Activated CD4-positive, alpha-beta T cell treated with anti-CD3 and anti-CD28 coated beads, Interleukin-2, amount 50 U/mL, for 1 hour (primary cell): ENCODE results near the gene KRTAP5-6.
"Not testable (repeated sequence)": the region's sequence is repeated elsewhere in the genome, so short reads cannot be mapped to it uniquely, and the experiment has no call there.

Source experiments
- DNase-seq: peaks from one replicate; pipeline ENCODE4 v3.0.0-alpha.2; 2020

KRTAP5-6 gene

GRCh38 chr11:1684886-1685874, 11.8 kb upstream of the KRTAP5-6 start:
- not testable (repeated sequence) for DNase-seq

GRCh38 chr11:1686220-1686619, 10.8 kb upstream of the KRTAP5-6 start:
- DNase-seq: not testable (repeated sequence)

- not testable (repeated sequence) for DNase-seq
Observed at GRCh38 chr11:1688336-1688947, 8.6 kb upstream of the KRTAP5-6 start.

- not testable (repeated sequence) for DNase-seq
Observed at GRCh38 chr11:1689250-1690166, 7.5 kb upstream of the KRTAP5-6 start.

- DNase-seq: no peak
Observed at GRCh38 chr11:1690167-1691025, 6.6 kb upstream of the KRTAP5-6 start.

GRCh38 chr11:1691026-1691877, 5.7 kb upstream of the KRTAP5-6 start:
- DNase-seq: no peak

GRCh38 chr11:1691878-1692707, 4.9 kb upstream of the KRTAP5-6 start:
- DNase-seq: no peak

- no peak for DNase-seq
Observed at GRCh38 chr11:1692708-1693326, 4.2 kb upstream of the KRTAP5-6 start.

GRCh38 chr11:1693327-1694063, 3.5 kb upstream of the KRTAP5-6 start:
- peak; percentile 68 for DNase-seq

- peak; percentile 81 for DNase-seq
Observed at GRCh38 chr11:1694064-1694845, 2.7 kb upstream of the KRTAP5-6 start.

GRCh38 chr11:1694846-1695547, 2.0 kb upstream of the KRTAP5-6 start:
- no peak for DNase-seq

- DNase-seq: no peak
Observed at GRCh38 chr11:1695548-1696108, 1.4 kb upstream of the KRTAP5-6 start.

- DNase-seq: no peak
Observed at GRCh38 chr11:1699771-1700170, 2.8 kb downstream of the KRTAP5-6 start.

- DNase-seq: no peak
Observed at GRCh38 chr11:1701091-1701807, 4.3 kb downstream of the KRTAP5-6 start.

GRCh38 chr11:1702506-1702905, 5.5 kb downstream of the KRTAP5-6 start:
- no peak for DNase-seq

- no peak for DNase-seq
Observed at GRCh38 chr11:1703146-1703545, 6.2 kb downstream of the KRTAP5-6 start.
